ENCODE measurements around the gene NDST3. TPM values are rescaled to one million over a fixed set of nuclear protein-coding genes. Genes with fewer than 3 reads are reported as not detected.

NDST3 gene
- not detected for total RNA-seq
- polyA plus RNA-seq: not detected

- ChIA-PET POLR2A (ENCODE audit: partially characterized antibody) (no interaction called here), CTCF (ENCODE audit: partially characterized antibody) (no interaction called here)
- Histone ChIP-seq H3K9me3 (ENCODE audit: control insufficient read depth in 1 of 2, low read length in 2 of 2) (no peaks in the 10 kb centered on the region), H3K4me1 (ENCODE audit: insufficient read depth, low read length) (no peaks in the 10 kb centered on the region), H3K36me3 (ENCODE audit: insufficient read depth, low read length) (no peaks in the 10 kb centered on the region), H3K27me3 (ENCODE audit: insufficient read depth, low read length) (peaks cover 6% of the 10 kb centered on the region), H3K4me3 (ENCODE audit: low read length in 2 of 2) (no peak within 1 kb of the TSS), H3K27ac (ENCODE audit: low read depth, low read length) (no peak within 1 kb of the TSS)
- H3K4me1 Mint-ChIP-seq: peaks cover 2 to 13% (median 4%) of the 10 kb centered on the region in 4 donors
- H3K9me3 Mint-ChIP-seq: peaks cover 0 to 9% (median 0%) of the 10 kb centered on the region in 8 donors
- no peak for DNase-seq
- H3K4me3 Mint-ChIP-seq: peak within 1 kb of the TSS in 3 of 8 donors; percentile 14 to 62 (median 27)
- peaks cover 23 to 24% of the 10 kb centered on the region in 2 donors for H3K27me3 Mint-ChIP-seq
- no peak within 1 kb of the TSS for H3K27ac Mint-ChIP-seq
- intact Hi-C loops (cut with micrococcal nuclease): no loop called here
- no peaks in the 10 kb centered on the region for H3K36me3 Mint-ChIP-seq
Measured at GRCh38 chr4:118034053-118034785, at the start of gene NDST3. Gene NDST3 (plus strand): TSS chr4:118034486. CDS start chr4:118053911, 19,425 bp downstream.

GRCh38 chr4:117986321-117986720 lies 48.0 kb upstream of the NDST3 start:
- no peaks in the 10 kb centered on the region for H3K9me3 ChIP-seq (ENCODE audit: control insufficient read depth in 1 of 2, low read length in 2 of 2)
- H3K36me3 ChIP-seq (ENCODE audit: insufficient read depth, low read length): no peaks in the 10 kb centered on the region
- CTCF ChIA-PET (ENCODE audit: partially characterized antibody): no interaction called here
- H3K27me3 ChIP-seq (ENCODE audit: insufficient read depth, low read length): no peaks in the 10 kb centered on the region
- H3K27ac ChIP-seq (ENCODE audit: low read depth, low read length): no peak overlapping the region
- no peak overlapping the region for H3K4me3 ChIP-seq (ENCODE audit: low read length in 2 of 2)
- no peak for DNase-seq
- H3K4me1 ChIP-seq (ENCODE audit: insufficient read depth, low read length): no peaks in the 10 kb centered on the region
- Mint-ChIP-seq H3K27me3 (peaks cover 0 to 2% of the 10 kb centered on the region in 2 donors), H3K36me3 (no peaks in the 10 kb centered on the region), H3K9me3 (peaks cover 0 to 4% (median 0%) of the 10 kb centered on the region in 8 donors), H3K4me3 (no peak overlapping the region), H3K27ac (no peak overlapping the region), H3K4me1 (no peaks in the 10 kb centered on the region)
- intact Hi-C loops (cut with micrococcal nuclease): no loop called here
- POLR2A ChIA-PET (ENCODE audit: partially characterized antibody): no interaction called here

- Mint-ChIP-seq H3K9me3 (peaks cover 0 to 4% (median 0%) of the 10 kb centered on the region in 8 donors), H3K36me3 (no peaks in the 10 kb centered on the region), H3K27me3 (peaks cover 0 to 2% of the 10 kb centered on the region in 2 donors), H3K27ac (no peak overlapping the region), H3K4me3 (no peak overlapping the region), H3K4me1 (no peaks in the 10 kb centered on the region)
- H3K27me3 ChIP-seq (ENCODE audit: insufficient read depth, low read length): no peaks in the 10 kb centered on the region
- H3K4me1 ChIP-seq (ENCODE audit: insufficient read depth, low read length): no peaks in the 10 kb centered on the region
- H3K4me3 ChIP-seq (ENCODE audit: low read length in 2 of 2): no peak overlapping the region
- H3K9me3 ChIP-seq (ENCODE audit: control insufficient read depth in 1 of 2, low read length in 2 of 2): no peaks in the 10 kb centered on the region
- CTCF ChIA-PET (ENCODE audit: partially characterized antibody): no interaction called here
- intact Hi-C loops (cut with micrococcal nuclease): no loop called here
- no peaks in the 10 kb centered on the region for H3K36me3 ChIP-seq (ENCODE audit: insufficient read depth, low read length)
- no peak for DNase-seq
- POLR2A ChIA-PET (ENCODE audit: partially characterized antibody): no interaction called here
- no peak overlapping the region for H3K27ac ChIP-seq (ENCODE audit: low read depth, low read length)
Measured at GRCh38 chr4:117987464-117987863, 46.8 kb upstream of the NDST3 start.

- no peak overlapping the region for H3K27ac ChIP-seq (ENCODE audit: low read depth, low read length)
- Mint-ChIP-seq H3K27me3 (no peaks in the 10 kb centered on the region), H3K9me3 (peaks cover 0 to 4% (median 0%) of the 10 kb centered on the region in 8 donors), H3K4me1 (no peaks in the 10 kb centered on the region), H3K27ac (no peak overlapping the region), H3K4me3 (no peak overlapping the region), H3K36me3 (no peaks in the 10 kb centered on the region)
- no peaks in the 10 kb centered on the region for H3K4me1 ChIP-seq (ENCODE audit: insufficient read depth, low read length)
- intact Hi-C loops (cut with micrococcal nuclease): no loop called here
- ChIA-PET CTCF (ENCODE audit: partially characterized antibody) (no interaction called here), POLR2A (ENCODE audit: partially characterized antibody) (no interaction called here)
- no peak for DNase-seq
- no peak overlapping the region for H3K4me3 ChIP-seq (ENCODE audit: low read length in 2 of 2)
- H3K36me3 ChIP-seq (ENCODE audit: insufficient read depth, low read length): no peaks in the 10 kb centered on the region
- no peaks in the 10 kb centered on the region for H3K27me3 ChIP-seq (ENCODE audit: insufficient read depth, low read length)
- no peaks in the 10 kb centered on the region for H3K9me3 ChIP-seq (ENCODE audit: control insufficient read depth in 1 of 2, low read length in 2 of 2)
Measured at GRCh38 chr4:117996891-117997290, 37.4 kb upstream of the NDST3 start.

GRCh38 chr4:118004088-118004487 lies 30.2 kb upstream of the NDST3 start:
- Histone ChIP-seq H3K36me3 (ENCODE audit: insufficient read depth, low read length) (no peaks in the 10 kb centered on the region), H3K9me3 (ENCODE audit: control insufficient read depth in 1 of 2, low read length in 2 of 2) (no peaks in the 10 kb centered on the region), H3K27me3 (ENCODE audit: insufficient read depth, low read length) (no peaks in the 10 kb centered on the region), H3K4me3 (ENCODE audit: low read length in 2 of 2) (no peak overlapping the region), H3K4me1 (ENCODE audit: insufficient read depth, low read length) (no peaks in the 10 kb centered on the region), H3K27ac (ENCODE audit: low read depth, low read length) (no peak overlapping the region)
- intact Hi-C loops (cut with micrococcal nuclease): no loop called here
- Mint-ChIP-seq H3K9me3 (no peaks in the 10 kb centered on the region), H3K36me3 (no peaks in the 10 kb centered on the region), H3K27ac (no peak overlapping the region), H3K4me3 (no peak overlapping the region), H3K4me1 (no peaks in the 10 kb centered on the region), H3K27me3 (no peaks in the 10 kb centered on the region)
- POLR2A ChIA-PET (ENCODE audit: partially characterized antibody): no interaction called here
- DNase-seq: no peak
- CTCF ChIA-PET (ENCODE audit: partially characterized antibody): no interaction called here

GRCh38 chr4:118005883-118006282 lies 28.4 kb upstream of the NDST3 start:
- intact Hi-C loops (cut with micrococcal nuclease): no loop called here
- Mint-ChIP-seq H3K36me3 (no peaks in the 10 kb centered on the region), H3K4me1 (no peaks in the 10 kb centered on the region), H3K4me3 (no peak overlapping the region), H3K27me3 (no peaks in the 10 kb centered on the region), H3K9me3 (no peaks in the 10 kb centered on the region), H3K27ac (no peak overlapping the region)
- Histone ChIP-seq H3K4me1 (ENCODE audit: insufficient read depth, low read length) (no peaks in the 10 kb centered on the region), H3K27ac (ENCODE audit: low read depth, low read length) (no peak overlapping the region), H3K9me3 (ENCODE audit: control insufficient read depth in 1 of 2, low read length in 2 of 2) (no peaks in the 10 kb centered on the region), H3K4me3 (ENCODE audit: low read length in 2 of 2) (no peak overlapping the region), H3K36me3 (ENCODE audit: insufficient read depth, low read length) (no peaks in the 10 kb centered on the region), H3K27me3 (ENCODE audit: insufficient read depth, low read length) (no peaks in the 10 kb centered on the region)
- DNase-seq: no peak
- CTCF ChIA-PET (ENCODE audit: partially characterized antibody): no interaction called here
- POLR2A ChIA-PET (ENCODE audit: partially characterized antibody): no interaction called here

GRCh38 chr4:118012142-118012541 lies 22.1 kb upstream of the NDST3 start:
- DNase-seq: no peak
- H3K4me1 ChIP-seq (ENCODE audit: insufficient read depth, low read length): no peaks in the 10 kb centered on the region
- Mint-ChIP-seq H3K27me3 (no peaks in the 10 kb centered on the region), H3K4me3 (no peak overlapping the region), H3K27ac (no peak overlapping the region), H3K36me3 (no peaks in the 10 kb centered on the region), H3K4me1 (no peaks in the 10 kb centered on the region), H3K9me3 (no peaks in the 10 kb centered on the region)
- intact Hi-C loops (cut with micrococcal nuclease): no loop called here
- H3K27me3 ChIP-seq (ENCODE audit: insufficient read depth, low read length): no peaks in the 10 kb centered on the region
- H3K9me3 ChIP-seq (ENCODE audit: control insufficient read depth in 1 of 2, low read length in 2 of 2): no peaks in the 10 kb centered on the region
- no peaks in the 10 kb centered on the region for H3K36me3 ChIP-seq (ENCODE audit: insufficient read depth, low read length)
- no peak overlapping the region for H3K27ac ChIP-seq (ENCODE audit: low read depth, low read length)
- POLR2A ChIA-PET (ENCODE audit: partially characterized antibody): no interaction called here
- no peak overlapping the region for H3K4me3 ChIP-seq (ENCODE audit: low read length in 2 of 2)
- CTCF ChIA-PET (ENCODE audit: partially characterized antibody): no interaction called here

Measured in CD4-positive, alpha-beta memory T cell (primary cell).